Activated naive CD4-positive, alpha-beta T cell treated with anti-CD3 and anti-CD28 coated beads, Interleukin-2, amount 50 U/mL, for 72 hours (primary cell): Measurements from ENCODE around the gene RBFA. TPM values are rescaled to one million over a fixed set of nuclear protein-coding genes. Genes with fewer than 3 reads are reported as not detected.
A peak's percentile ranks its signal among the peaks of the same experiment; 100 is the strongest.
"Not testable (repeated sequence)": the region's sequence is repeated elsewhere in the genome, so short reads cannot be mapped to it uniquely, and the experiment has no call there.

Experiments used
- ATAC-seq, 2 donors: fragments of 150-1000 bp; cut with Tn5 transposase; 2 replicates each; pipeline ENCODE4 v1.10.0; 2021; ENCODE audit warnings: mild to moderate bottlenecking in 2 of 2, moderate library complexity in 2 of 2
- DNase-seq, 2 donors: peaks; one replicate each; pipeline ENCODE4 v3.0.0; 2021 to 2022; ENCODE audit warnings: low spot score in 2 of 2
- H3K27ac Mint-ChIP-seq, 2 donors: one replicate each; pipeline ENCODE4 v1.8.0; 2022; ENCODE audit warnings: mild to moderate bottlenecking in 2 of 2, mixed read lengths in 2 of 2
- H3K36me3 Mint-ChIP-seq, 2 donors: one replicate each; pipeline ENCODE4 v1.8.0; 2022; ENCODE audit warnings: mixed read lengths in 2 of 2
- H3K9me3 Mint-ChIP-seq, 2 donors: one replicate each; pipeline ENCODE4 v1.8.0; 2022; ENCODE audit warnings: mixed read lengths in 2 of 2
- total RNA-seq, 2 donors: library from RNA; stranded (reverse); gene quantifications; one replicate each; pipeline ENCODE4 v1.2.3, GENCODE V29; 2022

RBFA gene, protein sequence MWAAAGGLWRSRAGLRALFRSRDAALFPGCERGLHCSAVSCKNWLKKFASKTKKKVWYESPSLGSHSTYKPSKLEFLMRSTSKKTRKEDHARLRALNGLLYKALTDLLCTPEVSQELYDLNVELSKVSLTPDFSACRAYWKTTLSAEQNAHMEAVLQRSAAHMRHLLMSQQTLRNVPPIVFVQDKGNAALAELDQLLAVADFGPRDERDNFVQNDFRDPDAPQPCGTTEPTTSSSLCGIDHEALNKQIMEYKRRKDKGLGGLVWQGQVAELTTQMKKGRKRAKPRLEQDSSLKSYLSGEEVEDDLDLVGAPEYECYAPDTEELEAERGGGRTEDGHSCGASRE
- total RNA-seq, result 10 to 100 TPM; 33.0 to 38.4 TPM

GRCh38 chr18:80034068-80034851, at the start of gene RBFA:
Gene RBFA, plus strand, starts transcription at chr18:80034434. Its CDS starts 62 bp downstream, at chr18:80034496.
- peak; percentile 98 to 99 for DNase-seq
- peak within 1 kb of the TSS; percentile 78 to 94 for H3K27ac Mint-ChIP-seq
- H3K9me3 Mint-ChIP-seq, result peaks cover 4 to 15% of the 10 kb centered on the region in 2 donors
- ATAC-seq, result peak; percentile 85
- H3K36me3 Mint-ChIP-seq, result peaks cover 17 to 33% of the 10 kb centered on the region in 2 donors

DNA sequence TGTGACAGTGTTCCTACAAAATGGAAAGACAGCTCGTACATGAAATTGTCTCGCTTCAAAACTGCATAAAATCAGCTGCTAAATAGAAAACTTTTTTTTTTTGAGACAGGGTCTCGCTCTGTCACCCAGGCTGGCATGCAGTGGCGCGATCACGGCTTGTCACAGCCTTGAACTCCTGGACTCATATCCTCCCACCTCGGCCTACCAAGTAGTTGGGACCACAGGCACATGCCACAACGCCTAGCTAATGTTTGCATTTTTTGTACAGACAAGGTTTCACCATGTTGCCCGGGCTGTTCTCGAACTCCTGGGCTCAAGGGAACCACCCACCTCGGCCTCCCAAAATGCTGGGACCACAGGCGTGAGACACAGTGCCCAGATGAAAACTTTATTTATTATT, 49.1 kb upstream of the RBFA start:
- Mint-ChIP-seq H3K36me3 (peaks cover 12 to 43% of the 10 kb centered on the region in 2 donors), H3K9me3 (no peaks in the 10 kb centered on the region), H3K27ac (peak overlapping the region in 1 of 2 donors; percentile 14)
- no peak for ATAC-seq
- DNase-seq, result no peak

GRCh38 chr18:79986726-79987125, 47.5 kb upstream of the RBFA start:
- no peak for DNase-seq
- peaks cover 12 to 41% of the 10 kb centered on the region in 2 donors for H3K36me3 Mint-ChIP-seq
- H3K9me3 Mint-ChIP-seq, result no peaks in the 10 kb centered on the region
- peak overlapping the region; percentile 90 to 93 for H3K27ac Mint-ChIP-seq
- ATAC-seq, result no peak

- no peak for DNase-seq
- Mint-ChIP-seq H3K9me3 (no peaks in the 10 kb centered on the region), H3K27ac (peak overlapping the region; percentile 90 to 95), H3K36me3 (peaks cover 12 to 33% of the 10 kb centered on the region in 2 donors)
- ATAC-seq, result no peak
Observed at GRCh38 chr18:79987566-79987965, 46.7 kb upstream of the RBFA start.

- Mint-ChIP-seq H3K36me3 (peaks cover 12 to 33% of the 10 kb centered on the region in 2 donors), H3K27ac (peak overlapping the region; percentile 90 to 95)
Observed at GRCh38 chr18:79988071-79988450, 46.2 kb upstream of the RBFA start.

GRCh38 chr18:79988451-79989194, 45.6 kb upstream of the RBFA start, which contains the start of gene TXNL4A:
Gene TXNL4A, minus strand, starts transcription at chr18:79988563. Its CDS starts 171 bp downstream, at chr18:79988392.
- no peaks in the 10 kb centered on the region for H3K9me3 Mint-ChIP-seq
- peak; percentile 85 to 88 for DNase-seq
- peak within 1 kb of the TSS; percentile 90 to 99 for H3K27ac Mint-ChIP-seq
- H3K36me3 Mint-ChIP-seq, result peaks cover 12 to 32% of the 10 kb centered on the region in 2 donors
- ATAC-seq, result peak; percentile 98 to 99

More at GRCh38 chr18:79988071-79988450, 46.2 kb upstream of the RBFA start:
- ATAC-seq (peak; percentile 70 to 73), DNase-seq (peak; percentile 69 to 77)
- no peaks in the 10 kb centered on the region for H3K9me3 Mint-ChIP-seq

DNA sequence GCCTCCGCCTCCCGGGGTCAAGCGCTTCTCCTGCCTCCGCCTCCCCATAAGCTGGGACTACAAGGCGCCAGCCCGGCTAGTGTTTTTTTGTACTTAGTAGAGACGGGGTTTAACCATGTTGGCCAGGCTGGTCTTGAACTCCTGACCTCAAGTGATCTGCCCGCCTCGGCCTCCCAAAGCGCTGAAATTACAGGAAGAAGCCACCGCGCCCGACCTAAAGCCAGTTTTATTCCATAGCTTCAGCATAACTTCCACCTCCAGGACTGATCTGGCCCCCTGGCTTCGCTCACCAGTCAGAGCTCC, 45.1 kb upstream of the RBFA start:
- Mint-ChIP-seq H3K36me3 (peaks cover 12 to 27% of the 10 kb centered on the region in 2 donors), H3K9me3 (no peaks in the 10 kb centered on the region), H3K27ac (peak overlapping the region; percentile 90 to 99)
- DNase-seq (no peak), ATAC-seq (no peak)

GRCh38 chr18:79991494-79991893, 42.7 kb upstream of the RBFA start:
- DNase-seq, result no peak
- ATAC-seq, result no peak

DNA sequence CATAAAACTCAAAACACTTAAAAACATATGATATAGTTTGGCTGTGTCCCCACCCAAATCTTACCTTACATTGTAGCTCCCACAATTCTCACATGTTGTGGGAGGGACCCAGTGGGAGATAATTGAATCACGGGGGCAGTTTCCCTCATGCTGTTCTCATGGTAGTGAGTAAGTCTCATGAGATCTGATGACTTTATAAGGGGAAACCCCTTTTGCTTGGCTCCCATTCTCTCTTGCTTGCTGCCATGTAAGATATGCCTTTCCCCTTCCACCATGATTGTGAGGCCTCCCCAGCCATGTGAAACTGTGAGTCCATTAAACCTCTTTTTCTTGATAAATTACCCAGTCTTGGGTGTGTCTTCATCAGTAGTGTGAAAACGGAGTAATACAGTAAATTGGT, 34.5 kb upstream of the RBFA start:
- peaks cover 12 to 14% of the 10 kb centered on the region in 2 donors for H3K9me3 Mint-ChIP-seq
- not testable (repeated sequence) for H3K27ac Mint-ChIP-seq, H3K36me3 Mint-ChIP-seq, DNase-seq
- peak in 1 of 2 donors; percentile 59 for ATAC-seq

More at GRCh38 chr18:79991494-79991893, 42.7 kb upstream of the RBFA start:
- no peak overlapping the region for H3K27ac Mint-ChIP-seq
- H3K36me3 Mint-ChIP-seq, result peaks cover 12 to 14% of the 10 kb centered on the region in 2 donors
- H3K9me3 Mint-ChIP-seq, result no peaks in the 10 kb centered on the region

GRCh38 chr18:80000877-80001276, 33.4 kb upstream of the RBFA start:
- Mint-ChIP-seq H3K9me3 (peaks cover 12 to 14% of the 10 kb centered on the region in 2 donors), H3K27ac (no peak overlapping the region), H3K36me3 (peaks cover 9 to 10% of the 10 kb centered on the region in 2 donors)
- ATAC-seq (no peak), DNase-seq (no peak)

DNA sequence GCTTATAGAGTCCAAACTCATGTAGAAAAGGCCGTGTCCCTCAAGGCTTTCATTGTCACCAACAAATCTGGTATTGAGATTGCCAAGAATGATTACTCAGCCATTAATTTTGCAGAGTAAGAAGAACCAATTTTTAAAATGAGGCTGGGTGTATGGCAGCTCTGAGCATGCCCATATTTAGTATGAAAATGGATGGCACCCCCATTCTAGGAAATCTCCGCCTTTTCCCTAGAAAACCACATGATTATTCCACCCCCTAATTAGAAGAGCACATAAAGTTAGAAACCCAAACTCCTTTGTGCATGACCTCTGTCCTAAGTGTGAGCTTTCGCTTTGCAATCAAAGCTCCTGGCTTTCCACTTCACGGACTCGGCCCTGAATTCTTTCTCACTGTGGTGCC, 31.8 kb upstream of the RBFA start:
- DNase-seq (no peak), ATAC-seq (no peak)
- H3K36me3 Mint-ChIP-seq, result peaks cover 9 to 10% of the 10 kb centered on the region in 2 donors
- H3K27ac Mint-ChIP-seq, result no peak overlapping the region
- peaks cover 14 to 15% of the 10 kb centered on the region in 2 donors for H3K9me3 Mint-ChIP-seq

GRCh38 chr18:80004600-80005342, 29.5 kb upstream of the RBFA start:
- H3K27ac Mint-ChIP-seq, result no peak overlapping the region
- H3K36me3 Mint-ChIP-seq, result peaks cover 14 to 19% of the 10 kb centered on the region in 2 donors
- no peak for DNase-seq

GRCh38 chr18:80006724-80007123, 27.5 kb upstream of the RBFA start:
- H3K9me3 Mint-ChIP-seq, result peaks cover 15 to 20% of the 10 kb centered on the region in 2 donors
- ATAC-seq, result no peak
- no peak for DNase-seq
- H3K36me3 Mint-ChIP-seq, result peaks cover 13 to 19% of the 10 kb centered on the region in 2 donors
- H3K27ac Mint-ChIP-seq, result no peak overlapping the region

More at GRCh38 chr18:80004600-80005342, 29.5 kb upstream of the RBFA start:
- no peak for ATAC-seq
- H3K9me3 Mint-ChIP-seq, result peaks cover 18 to 19% of the 10 kb centered on the region in 2 donors

GRCh38 chr18:80009661-80010550, 24.3 kb upstream of the RBFA start:
- no peak for ATAC-seq
- H3K27ac Mint-ChIP-seq, result no peak overlapping the region
- no peak for DNase-seq
- peaks cover 23 to 29% of the 10 kb centered on the region in 2 donors for H3K36me3 Mint-ChIP-seq
- peaks cover 12 to 24% of the 10 kb centered on the region in 2 donors for H3K9me3 Mint-ChIP-seq

DNA sequence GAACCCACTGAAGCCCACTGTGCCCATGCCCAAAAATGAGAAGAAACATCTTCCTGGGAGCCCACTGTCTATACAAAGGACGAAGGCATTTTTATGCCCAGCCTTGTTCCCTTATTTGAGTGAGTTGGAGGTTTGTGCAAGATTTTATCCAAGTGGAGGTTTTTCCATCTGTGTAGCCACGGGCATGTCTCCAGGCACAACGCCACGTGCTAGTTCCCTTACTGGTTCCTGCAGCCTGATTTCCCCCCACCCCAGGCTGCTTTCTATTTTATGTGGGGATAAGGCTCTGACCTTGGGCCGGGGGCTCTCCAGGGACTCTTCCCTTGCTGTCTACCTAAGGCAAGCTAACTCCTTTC, 23.7 kb upstream of the RBFA start:
- Mint-ChIP-seq H3K36me3 (peaks cover 23 to 29% of the 10 kb centered on the region in 2 donors), H3K9me3 (peaks cover 12 to 24% of the 10 kb centered on the region in 2 donors), H3K27ac (no peak overlapping the region)
- ATAC-seq (no peak), DNase-seq (no peak)
